Measurements from ENCODE around the gene FAM120A.
A peak's percentile ranks its signal among the peaks of the same experiment; 100 is the strongest.

FAM120A gene

DNA sequence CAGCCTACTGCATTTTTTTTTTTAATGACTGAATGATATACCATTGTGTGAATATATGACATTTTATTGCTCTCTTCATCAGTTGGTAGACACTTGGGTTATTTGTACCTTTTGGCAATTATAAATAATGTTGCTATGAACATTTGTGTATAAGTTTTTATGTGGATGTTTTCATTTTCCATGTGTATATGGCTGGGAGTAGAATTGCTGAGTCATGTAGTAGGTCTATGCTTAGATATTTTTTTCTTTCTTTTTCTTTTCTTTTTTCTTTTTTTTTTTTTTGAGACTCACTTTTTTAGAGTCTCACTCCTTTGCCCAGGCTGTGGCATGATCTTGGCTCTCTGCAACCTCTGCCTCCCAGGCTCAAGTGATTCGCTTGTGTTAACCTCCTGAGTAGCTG lies 34.8 kb downstream of the FAM120A start:
- peaks cover 10% of the 10 kb centered on the region for H3K36me3 Mint-ChIP-seq (ENCODE audit: insufficient read depth)
- no peaks in the 10 kb centered on the region for H3K27me3 Mint-ChIP-seq

DNA sequence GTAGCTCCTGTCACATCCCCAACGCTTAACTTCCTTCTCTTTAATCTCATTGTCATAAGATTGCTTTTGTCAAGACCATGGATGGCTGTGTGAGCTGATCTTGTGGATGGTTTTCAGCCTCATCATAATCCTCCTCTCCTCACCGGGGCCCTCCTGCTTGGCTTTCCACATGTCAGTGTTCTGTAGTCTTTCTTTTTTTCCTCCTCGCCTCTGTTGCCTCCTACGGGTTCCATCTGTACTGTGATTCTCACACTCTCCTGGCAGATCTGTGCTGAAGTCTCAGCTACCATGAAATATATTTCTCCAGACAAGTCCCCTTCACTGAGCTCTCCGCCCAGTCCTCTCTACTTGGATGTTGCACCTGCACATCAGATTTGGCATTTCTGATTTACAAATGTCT lies 36.8 kb downstream of the FAM120A start:
- Mint-ChIP-seq H3K36me3 (ENCODE audit: insufficient read depth) (peaks cover 9% of the 10 kb centered on the region), H3K4me1 (peaks cover 48% of the 10 kb centered on the region), H3K4me3 (no peak overlapping the region), H3K9me3 (no peaks in the 10 kb centered on the region), H3K27me3 (no peaks in the 10 kb centered on the region), H3K27ac (ENCODE audit: low read depth) (peak overlapping the region; percentile 72)
- no peak for ATAC-seq (replicated peaks; ENCODE audit: extremely low read depth, poor library complexity, severe bottlenecking)
- no peak for DNase-seq (ENCODE audit: low spot score in 2 of 2)

More for the DNA sequence above, 34.8 kb downstream of the FAM120A start:
- DNase-seq (ENCODE audit: low spot score in 2 of 2) (no peak), ATAC-seq (replicated peaks; ENCODE audit: extremely low read depth, poor library complexity, severe bottlenecking) (no peak)
- H3K4me1 Mint-ChIP-seq: peaks cover 49% of the 10 kb centered on the region
- no peaks in the 10 kb centered on the region for H3K9me3 Mint-ChIP-seq
- peak overlapping the region; percentile 21 for H3K27ac Mint-ChIP-seq (ENCODE audit: low read depth)
- no peak overlapping the region for H3K4me3 Mint-ChIP-seq

DNA sequence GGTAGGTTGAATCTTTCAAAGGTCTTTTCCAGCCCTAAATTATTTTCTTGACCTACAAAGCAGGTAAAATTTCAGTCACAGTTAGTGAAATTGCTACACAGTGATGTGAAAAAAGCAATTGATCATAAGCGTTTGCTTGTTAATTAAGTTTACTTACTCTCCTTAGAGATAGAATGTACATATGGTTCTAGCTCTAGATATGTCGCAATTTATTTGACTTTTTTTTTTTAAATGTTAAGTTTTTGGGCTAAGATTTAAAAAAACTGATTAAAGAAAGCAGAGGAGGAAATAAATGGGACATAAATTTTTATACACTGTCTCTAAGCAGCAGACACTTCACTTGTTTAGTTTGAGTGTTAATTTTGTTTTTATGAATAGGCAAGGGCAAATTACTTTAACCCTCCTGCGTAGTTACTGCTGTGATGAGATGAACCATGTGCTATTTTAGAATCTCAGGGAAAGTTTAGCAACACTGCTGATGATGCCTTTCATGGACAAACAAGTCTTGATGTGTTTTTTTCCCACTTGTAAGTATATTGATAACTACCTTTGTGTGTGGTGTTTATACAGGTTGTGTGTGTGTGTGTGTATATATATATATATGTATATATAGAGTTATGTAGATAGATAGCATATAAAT lies 40.2 kb downstream of the FAM120A start:
- peaks cover 58% of the 10 kb centered on the region for H3K4me1 Mint-ChIP-seq
- H3K27ac Mint-ChIP-seq (ENCODE audit: low read depth): no peak overlapping the region
- H3K9me3 Mint-ChIP-seq: no peaks in the 10 kb centered on the region
- ATAC-seq (replicated peaks; ENCODE audit: extremely low read depth, poor library complexity, severe bottlenecking): no peak
- H3K4me3 Mint-ChIP-seq: no peak overlapping the region
- H3K36me3 Mint-ChIP-seq (ENCODE audit: insufficient read depth): peaks cover 14% of the 10 kb centered on the region
- DNase-seq (ENCODE audit: low spot score in 2 of 2): no peak
- H3K27me3 Mint-ChIP-seq: no peaks in the 10 kb centered on the region

DNA sequence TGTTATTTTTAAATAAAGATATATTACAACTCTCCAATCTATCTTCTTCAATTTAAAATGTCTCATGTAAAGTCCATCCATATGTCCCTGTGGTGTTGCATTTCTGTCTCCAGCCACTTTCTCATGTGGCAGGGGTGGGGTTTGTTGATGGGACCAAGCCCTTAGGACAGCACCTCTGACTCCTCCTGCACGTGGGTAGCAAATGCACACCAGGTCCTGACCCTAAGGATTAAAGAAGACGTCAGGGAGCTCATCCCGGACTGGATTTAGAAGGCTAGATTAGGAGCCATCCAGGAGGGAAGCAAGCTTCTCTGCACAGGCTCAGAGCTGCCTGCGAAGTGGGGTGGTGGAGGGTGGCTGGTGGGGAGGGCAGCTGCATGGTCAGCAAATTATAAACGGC lies 40.8 kb downstream of the FAM120A start:
- H3K4me1 Mint-ChIP-seq: peaks cover 56% of the 10 kb centered on the region
- no peak overlapping the region for H3K4me3 Mint-ChIP-seq
- no peaks in the 10 kb centered on the region for H3K9me3 Mint-ChIP-seq
- H3K27ac Mint-ChIP-seq (ENCODE audit: low read depth): no peak overlapping the region
- no peak for ATAC-seq (replicated peaks; ENCODE audit: extremely low read depth, poor library complexity, severe bottlenecking)
- peaks cover 16% of the 10 kb centered on the region for H3K36me3 Mint-ChIP-seq (ENCODE audit: insufficient read depth)
- no peaks in the 10 kb centered on the region for H3K27me3 Mint-ChIP-seq
- DNase-seq (ENCODE audit: low spot score in 2 of 2): no peak

DNA sequence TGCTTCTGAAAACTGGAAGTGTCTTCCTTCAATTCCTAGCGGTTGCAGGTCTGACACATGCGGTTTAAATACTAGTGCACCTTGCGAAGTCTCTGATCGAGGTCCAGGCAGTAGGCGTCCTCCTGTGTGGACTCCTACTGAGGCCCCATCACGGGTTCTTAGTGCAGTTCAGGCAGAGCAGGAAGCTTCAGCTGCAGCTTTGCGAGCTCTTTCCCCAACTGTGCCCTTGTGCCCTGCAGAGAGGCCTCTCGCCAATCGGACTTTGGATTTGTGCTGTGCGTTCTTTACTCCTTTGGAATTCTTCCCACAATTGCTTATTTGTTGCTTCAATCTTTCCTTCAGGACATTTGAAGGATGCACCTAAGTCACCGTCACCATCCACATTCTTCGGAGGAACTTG lies 42.5 kb downstream of the FAM120A start:
- Mint-ChIP-seq H3K36me3 (ENCODE audit: insufficient read depth) (peaks cover 24% of the 10 kb centered on the region), H3K27me3 (no peaks in the 10 kb centered on the region), H3K27ac (ENCODE audit: low read depth) (no peak overlapping the region), H3K4me1 (peaks cover 40% of the 10 kb centered on the region), H3K4me3 (no peak overlapping the region), H3K9me3 (no peaks in the 10 kb centered on the region)
- ATAC-seq (replicated peaks; ENCODE audit: extremely low read depth, poor library complexity, severe bottlenecking) (no peak), DNase-seq (ENCODE audit: low spot score in 2 of 2) (no peak)

DNA sequence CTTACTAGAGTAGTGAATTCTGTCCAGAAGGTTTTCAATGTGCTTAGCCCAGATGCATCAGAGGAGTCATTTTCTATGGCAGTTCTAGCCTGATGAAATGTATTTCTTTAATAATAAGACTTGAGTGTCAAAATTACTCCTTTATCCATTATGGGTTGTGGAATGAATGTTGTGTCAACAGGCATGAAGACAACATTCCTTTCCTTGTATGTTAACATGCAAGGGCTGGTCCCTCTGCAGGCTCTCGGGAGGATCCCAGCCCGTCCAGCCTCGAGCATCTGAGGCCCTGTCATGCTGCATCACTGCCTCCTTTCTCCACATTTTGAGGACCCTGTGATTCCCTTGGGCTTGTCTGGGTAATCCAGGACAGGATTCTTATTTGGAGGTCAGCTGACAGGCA lies 44.8 kb downstream of the FAM120A start:
- H3K4me3 Mint-ChIP-seq: no peak overlapping the region
- no peak for ATAC-seq (replicated peaks; ENCODE audit: extremely low read depth, poor library complexity, severe bottlenecking)
- peak overlapping the region; percentile 7 for H3K27ac Mint-ChIP-seq (ENCODE audit: low read depth)
- H3K9me3 Mint-ChIP-seq: no peaks in the 10 kb centered on the region
- no peak for DNase-seq (ENCODE audit: low spot score in 2 of 2)
- peaks cover 54% of the 10 kb centered on the region for H3K4me1 Mint-ChIP-seq
- H3K36me3 Mint-ChIP-seq (ENCODE audit: insufficient read depth): peaks cover 32% of the 10 kb centered on the region
- no peaks in the 10 kb centered on the region for H3K27me3 Mint-ChIP-seq

DNA sequence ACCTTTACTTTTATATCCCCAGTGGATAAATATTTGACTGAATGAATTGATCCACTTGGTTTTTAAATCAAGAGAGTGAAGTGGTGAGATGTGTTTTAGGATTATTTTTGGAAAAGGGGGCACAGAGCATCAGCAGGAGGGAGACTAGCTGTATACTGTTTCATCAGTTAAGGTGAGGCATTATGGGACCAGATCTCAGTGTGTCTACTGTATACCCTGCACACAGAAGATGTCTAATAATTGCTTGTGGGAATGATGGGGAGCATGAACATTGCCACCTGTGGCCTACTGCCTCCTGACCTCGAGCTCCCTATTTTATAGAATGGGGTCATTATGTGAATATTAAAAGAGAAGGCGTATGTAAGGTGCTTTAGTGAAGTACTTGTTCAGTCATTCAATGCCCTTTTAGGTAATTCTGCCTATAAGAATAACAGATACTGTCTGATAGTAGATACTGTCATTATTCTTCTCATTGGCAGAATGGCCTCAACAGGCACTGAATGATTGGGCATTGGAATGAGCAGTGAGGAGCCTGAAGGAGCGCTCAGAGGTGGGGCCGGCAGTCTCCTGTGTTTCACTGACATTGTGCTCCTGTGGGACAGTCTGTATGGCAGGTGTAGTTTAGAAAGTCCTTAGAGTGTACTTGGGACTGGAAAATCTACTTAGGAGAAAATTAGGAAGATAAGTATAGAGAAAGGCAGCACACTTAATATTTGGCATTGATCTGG lies 49.2 kb downstream of the FAM120A start:
- no peak for ATAC-seq (replicated peaks; ENCODE audit: extremely low read depth, poor library complexity, severe bottlenecking)
- Mint-ChIP-seq H3K4me1 (peaks cover 54% of the 10 kb centered on the region), H3K27ac (ENCODE audit: low read depth) (peak overlapping the region; percentile 98), H3K27me3 (no peaks in the 10 kb centered on the region), H3K36me3 (ENCODE audit: insufficient read depth) (peaks cover 35% of the 10 kb centered on the region), H3K9me3 (no peaks in the 10 kb centered on the region), H3K4me3 (peak overlapping the region; percentile 85)
- no peak for DNase-seq (ENCODE audit: low spot score in 2 of 2)

DNA sequence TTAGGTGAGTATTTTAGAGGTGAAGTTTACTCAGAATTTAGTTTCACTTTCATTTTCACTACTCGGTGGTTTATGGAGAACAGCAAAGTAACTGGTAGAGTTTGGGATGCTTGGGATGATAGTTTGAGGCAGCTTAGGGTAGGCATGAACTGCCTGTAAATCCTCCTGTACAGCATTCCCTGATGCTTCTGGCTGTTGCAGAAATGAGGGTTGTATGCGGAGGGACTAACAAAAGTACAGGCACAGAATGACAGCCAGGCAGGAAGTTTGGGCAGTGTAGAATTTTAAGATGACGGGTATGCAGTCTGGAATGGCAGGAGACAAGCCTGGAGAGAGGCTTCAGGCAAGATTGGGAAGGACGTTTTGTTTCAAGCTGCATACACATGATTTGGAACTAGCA lies 49.9 kb downstream of the FAM120A start:
- DNase-seq (ENCODE audit: low spot score in 2 of 2): no peak
- peak overlapping the region; percentile 98 for H3K27ac Mint-ChIP-seq (ENCODE audit: low read depth)
- peaks cover 50% of the 10 kb centered on the region for H3K4me1 Mint-ChIP-seq
- no peaks in the 10 kb centered on the region for H3K9me3 Mint-ChIP-seq
- H3K4me3 Mint-ChIP-seq: peak overlapping the region; percentile 85
- no peaks in the 10 kb centered on the region for H3K27me3 Mint-ChIP-seq
- H3K36me3 Mint-ChIP-seq (ENCODE audit: insufficient read depth): peaks cover 31% of the 10 kb centered on the region
- ATAC-seq (replicated peaks; ENCODE audit: extremely low read depth, poor library complexity, severe bottlenecking): peak; percentile 31

DNA sequence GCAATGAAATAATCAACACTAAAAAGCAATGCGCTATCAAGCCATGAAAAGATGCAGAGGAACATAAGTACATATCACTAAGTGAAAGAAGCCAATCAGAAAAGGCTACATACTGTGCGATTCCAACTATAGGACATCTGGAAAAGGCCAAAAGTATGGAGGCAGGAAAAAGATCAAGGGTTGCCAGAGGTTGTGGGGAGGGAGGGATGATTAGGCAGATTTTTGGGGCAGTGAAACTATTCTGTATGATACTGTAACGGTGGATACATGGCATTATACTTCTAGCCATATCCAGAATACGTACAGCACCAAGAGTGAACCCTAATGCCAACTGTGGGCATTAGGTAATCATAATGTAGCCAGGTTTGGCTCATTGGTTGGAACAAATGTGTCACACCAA lies 51.9 kb downstream of the FAM120A start:
- no peaks in the 10 kb centered on the region for H3K9me3 Mint-ChIP-seq
- H3K27ac Mint-ChIP-seq (ENCODE audit: low read depth): no peak overlapping the region
- DNase-seq (ENCODE audit: low spot score in 2 of 2) (no peak), ATAC-seq (replicated peaks; ENCODE audit: extremely low read depth, poor library complexity, severe bottlenecking) (no peak)
- peaks cover 22% of the 10 kb centered on the region for H3K36me3 Mint-ChIP-seq (ENCODE audit: insufficient read depth)
- H3K27me3 Mint-ChIP-seq: no peaks in the 10 kb centered on the region
- no peak overlapping the region for H3K4me3 Mint-ChIP-seq
- H3K4me1 Mint-ChIP-seq: peaks cover 63% of the 10 kb centered on the region

DNA sequence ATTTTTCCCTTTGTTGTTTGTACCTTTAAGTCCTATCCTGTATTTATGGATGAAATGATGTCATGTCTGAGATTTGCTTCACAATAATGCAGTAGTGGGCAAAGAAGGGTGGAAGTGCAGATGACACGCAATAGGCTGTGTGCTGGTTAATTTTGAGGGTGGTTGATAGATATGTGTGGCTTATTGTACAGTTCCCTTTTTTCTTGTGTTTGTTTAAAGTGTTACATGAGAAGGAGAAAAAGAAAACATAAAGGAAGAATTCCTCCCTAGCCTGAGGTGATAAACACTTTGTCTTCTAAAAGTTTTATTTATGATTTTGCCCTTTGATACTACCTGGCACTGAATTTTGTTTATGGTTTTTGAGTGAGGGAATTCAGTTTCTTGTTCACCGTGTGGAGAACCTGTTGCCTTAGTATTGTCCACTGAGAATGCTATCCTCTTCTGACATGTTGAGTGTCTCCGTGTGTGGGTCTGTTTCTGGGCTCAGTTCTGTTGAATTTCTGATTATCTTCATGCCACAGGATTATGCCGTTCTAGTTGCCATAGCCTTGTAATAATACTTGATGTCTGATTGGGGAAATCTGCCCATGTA lies 54.2 kb downstream of the FAM120A start:
- H3K4me3 Mint-ChIP-seq: no peak overlapping the region
- peak overlapping the region; percentile 52 for H3K27ac Mint-ChIP-seq (ENCODE audit: low read depth)
- DNase-seq (ENCODE audit: low spot score in 2 of 2): no peak
- no peaks in the 10 kb centered on the region for H3K9me3 Mint-ChIP-seq
- ATAC-seq (replicated peaks; ENCODE audit: extremely low read depth, poor library complexity, severe bottlenecking): no peak
- H3K4me1 Mint-ChIP-seq: peaks cover 63% of the 10 kb centered on the region
- H3K36me3 Mint-ChIP-seq (ENCODE audit: insufficient read depth): peaks cover 27% of the 10 kb centered on the region
- no peaks in the 10 kb centered on the region for H3K27me3 Mint-ChIP-seq

DNA sequence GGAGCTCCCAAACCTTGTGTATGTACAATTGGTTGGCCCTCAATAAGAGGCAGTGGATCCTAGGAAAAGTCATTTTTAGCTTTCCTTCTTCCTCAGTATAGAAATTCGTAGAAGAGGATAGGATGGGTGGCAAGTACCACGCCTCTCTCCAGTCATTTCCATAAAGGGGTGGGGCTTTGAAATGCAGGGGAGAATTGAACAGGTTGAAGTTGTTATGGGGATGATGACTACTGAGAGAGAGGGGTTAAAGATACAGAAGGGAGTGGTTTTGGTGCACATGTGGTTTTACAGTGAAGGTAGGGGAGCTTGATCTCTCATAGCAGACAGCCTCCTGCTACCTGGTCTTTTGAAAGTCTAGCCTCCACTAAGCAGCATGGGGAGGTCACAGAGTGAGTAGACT lies 56.3 kb downstream of the FAM120A start:
- peaks cover 16% of the 10 kb centered on the region for H3K36me3 Mint-ChIP-seq (ENCODE audit: insufficient read depth)
- peaks cover 72% of the 10 kb centered on the region for H3K4me1 Mint-ChIP-seq
- DNase-seq (ENCODE audit: low spot score in 2 of 2): no peak
- H3K27me3 Mint-ChIP-seq: no peaks in the 10 kb centered on the region
- no peak for ATAC-seq (replicated peaks; ENCODE audit: extremely low read depth, poor library complexity, severe bottlenecking)
- no peaks in the 10 kb centered on the region for H3K9me3 Mint-ChIP-seq
- H3K4me3 Mint-ChIP-seq: no peak overlapping the region
- H3K27ac Mint-ChIP-seq (ENCODE audit: low read depth): peak overlapping the region; percentile 52

DNA sequence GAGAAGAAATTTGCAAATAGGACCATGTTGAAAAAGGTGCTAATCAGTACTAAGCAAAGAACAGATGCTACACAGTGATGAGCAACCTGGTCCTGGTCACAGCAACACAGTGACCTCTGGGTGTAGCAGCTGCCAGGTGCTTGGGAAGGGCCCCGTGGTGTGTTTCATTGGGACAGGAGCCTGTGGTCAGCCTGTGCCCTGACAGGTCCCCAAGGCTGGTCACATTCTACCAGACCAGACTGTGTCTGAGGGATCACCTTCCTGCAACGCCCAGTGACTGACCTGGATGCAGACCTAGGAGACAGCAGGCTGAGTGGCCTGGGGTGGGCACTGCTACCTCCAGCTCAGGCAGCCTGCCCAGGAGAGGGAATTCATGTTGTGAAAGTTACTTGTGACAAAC lies 56.7 kb downstream of the FAM120A start:
- peak overlapping the region; percentile 52 for H3K27ac Mint-ChIP-seq (ENCODE audit: low read depth)
- H3K27me3 Mint-ChIP-seq: no peaks in the 10 kb centered on the region
- H3K36me3 Mint-ChIP-seq (ENCODE audit: insufficient read depth): peaks cover 16% of the 10 kb centered on the region

DNA sequence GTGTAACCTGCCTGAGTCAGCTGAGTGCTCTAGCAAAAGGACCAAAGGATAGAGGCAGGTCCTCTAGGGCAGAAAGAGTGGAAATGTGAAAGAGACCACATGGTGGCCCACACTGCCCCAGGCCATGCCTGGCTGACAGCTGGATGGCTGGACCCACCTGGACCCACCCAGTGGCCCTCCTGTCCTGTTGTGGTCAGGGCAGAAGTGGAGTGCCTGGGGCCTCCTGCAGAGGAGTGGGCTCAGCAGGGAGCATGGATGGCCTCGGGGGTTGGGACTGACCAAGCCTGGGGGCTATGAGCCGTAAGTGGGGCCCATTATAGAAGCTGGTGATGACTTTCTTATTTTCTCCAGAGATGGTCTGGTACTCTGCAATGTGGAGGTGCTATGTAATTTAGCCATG lies 57.6 kb downstream of the FAM120A start:
- peaks cover 78% of the 10 kb centered on the region for H3K4me1 Mint-ChIP-seq
- DNase-seq (ENCODE audit: low spot score in 2 of 2): no peak
- no peaks in the 10 kb centered on the region for H3K9me3 Mint-ChIP-seq
- H3K36me3 Mint-ChIP-seq (ENCODE audit: insufficient read depth): peaks cover 16% of the 10 kb centered on the region
- no peak overlapping the region for H3K27ac Mint-ChIP-seq (ENCODE audit: low read depth)
- ATAC-seq (replicated peaks; ENCODE audit: extremely low read depth, poor library complexity, severe bottlenecking): no peak
- no peaks in the 10 kb centered on the region for H3K27me3 Mint-ChIP-seq
- H3K4me3 Mint-ChIP-seq: no peak overlapping the region

More for the DNA sequence above, 56.7 kb downstream of the FAM120A start:
- no peak for ATAC-seq (replicated peaks; ENCODE audit: extremely low read depth, poor library complexity, severe bottlenecking)
- H3K4me3 Mint-ChIP-seq: no peak overlapping the region
- no peaks in the 10 kb centered on the region for H3K9me3 Mint-ChIP-seq
- H3K4me1 Mint-ChIP-seq: peaks cover 74% of the 10 kb centered on the region
- no peak for DNase-seq (ENCODE audit: low spot score in 2 of 2)

Measured in central memory CD8-positive, alpha-beta T cell (primary cell).